Testis (tissue), 2 donors: ENCODE data around the gene CFAP221.

Experiments used
- POLR2A ChIP-seq: fragments of 450-650 bp; IDR thresholded peaks from one replicate; pipeline ENCODE4 v1.6.1; 2017; ENCODE audit warnings: antibody characterized with exemption, mild to moderate bottlenecking, moderate library complexity
- TF ChIP-seq, protein P1 (sequence below), 3 experiments: fragments of 450-650 bp in 2 of 3; fragments of 200-600 bp in 1 of 3; sonication (generic) in 1 of 3; IDR thresholded peaks; one replicate each; pipeline ENCODE4 v1.5.1; 2016 to 2019; ENCODE audit warnings: antibody characterized with exemption in 3 of 3, mild to moderate bottlenecking in 2 of 3, moderate library complexity in 1 of 3

DNA sequence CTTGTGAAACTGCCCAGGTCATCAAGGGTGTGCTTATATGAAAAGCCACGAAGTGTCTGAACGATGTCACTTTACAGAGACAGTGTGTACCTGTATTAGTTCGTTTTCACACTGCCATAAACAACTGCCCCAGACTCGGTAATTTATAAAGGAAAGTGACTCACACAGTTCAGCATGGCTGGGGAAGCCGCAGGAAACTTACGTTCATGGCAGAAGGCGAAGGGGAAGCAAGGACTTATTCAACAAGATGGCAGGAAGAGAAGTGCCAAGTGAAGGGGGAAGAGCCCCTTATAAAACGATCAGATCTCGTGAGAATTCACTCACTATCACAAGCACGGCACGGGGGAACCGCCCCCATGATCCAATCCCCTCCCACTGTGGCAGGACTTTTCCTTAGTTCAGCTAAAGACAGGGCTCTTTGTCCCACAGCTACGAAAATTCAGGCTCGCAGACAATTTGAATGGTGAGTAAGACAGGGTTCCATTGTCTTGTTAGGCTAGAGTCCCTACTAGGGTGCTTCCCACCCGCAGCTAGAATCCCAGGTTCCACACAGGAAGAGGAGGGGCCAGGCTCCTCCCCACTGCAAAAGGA is 154.9 kb downstream of the CFAP221 start:
- TF ChIP-seq, protein P1, sequence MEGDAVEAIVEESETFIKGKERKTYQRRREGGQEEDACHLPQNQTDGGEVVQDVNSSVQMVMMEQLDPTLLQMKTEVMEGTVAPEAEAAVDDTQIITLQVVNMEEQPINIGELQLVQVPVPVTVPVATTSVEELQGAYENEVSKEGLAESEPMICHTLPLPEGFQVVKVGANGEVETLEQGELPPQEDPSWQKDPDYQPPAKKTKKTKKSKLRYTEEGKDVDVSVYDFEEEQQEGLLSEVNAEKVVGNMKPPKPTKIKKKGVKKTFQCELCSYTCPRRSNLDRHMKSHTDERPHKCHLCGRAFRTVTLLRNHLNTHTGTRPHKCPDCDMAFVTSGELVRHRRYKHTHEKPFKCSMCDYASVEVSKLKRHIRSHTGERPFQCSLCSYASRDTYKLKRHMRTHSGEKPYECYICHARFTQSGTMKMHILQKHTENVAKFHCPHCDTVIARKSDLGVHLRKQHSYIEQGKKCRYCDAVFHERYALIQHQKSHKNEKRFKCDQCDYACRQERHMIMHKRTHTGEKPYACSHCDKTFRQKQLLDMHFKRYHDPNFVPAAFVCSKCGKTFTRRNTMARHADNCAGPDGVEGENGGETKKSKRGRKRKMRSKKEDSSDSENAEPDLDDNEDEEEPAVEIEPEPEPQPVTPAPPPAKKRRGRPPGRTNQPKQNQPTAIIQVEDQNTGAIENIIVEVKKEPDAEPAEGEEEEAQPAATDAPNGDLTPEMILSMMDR (IDR thresholded peaks at IDR 0.05) = no peak
- no peak for TF ChIP-seq POLR2A
